ENCODE results near the gene MDC1.

Gene MDC1

DNA sequence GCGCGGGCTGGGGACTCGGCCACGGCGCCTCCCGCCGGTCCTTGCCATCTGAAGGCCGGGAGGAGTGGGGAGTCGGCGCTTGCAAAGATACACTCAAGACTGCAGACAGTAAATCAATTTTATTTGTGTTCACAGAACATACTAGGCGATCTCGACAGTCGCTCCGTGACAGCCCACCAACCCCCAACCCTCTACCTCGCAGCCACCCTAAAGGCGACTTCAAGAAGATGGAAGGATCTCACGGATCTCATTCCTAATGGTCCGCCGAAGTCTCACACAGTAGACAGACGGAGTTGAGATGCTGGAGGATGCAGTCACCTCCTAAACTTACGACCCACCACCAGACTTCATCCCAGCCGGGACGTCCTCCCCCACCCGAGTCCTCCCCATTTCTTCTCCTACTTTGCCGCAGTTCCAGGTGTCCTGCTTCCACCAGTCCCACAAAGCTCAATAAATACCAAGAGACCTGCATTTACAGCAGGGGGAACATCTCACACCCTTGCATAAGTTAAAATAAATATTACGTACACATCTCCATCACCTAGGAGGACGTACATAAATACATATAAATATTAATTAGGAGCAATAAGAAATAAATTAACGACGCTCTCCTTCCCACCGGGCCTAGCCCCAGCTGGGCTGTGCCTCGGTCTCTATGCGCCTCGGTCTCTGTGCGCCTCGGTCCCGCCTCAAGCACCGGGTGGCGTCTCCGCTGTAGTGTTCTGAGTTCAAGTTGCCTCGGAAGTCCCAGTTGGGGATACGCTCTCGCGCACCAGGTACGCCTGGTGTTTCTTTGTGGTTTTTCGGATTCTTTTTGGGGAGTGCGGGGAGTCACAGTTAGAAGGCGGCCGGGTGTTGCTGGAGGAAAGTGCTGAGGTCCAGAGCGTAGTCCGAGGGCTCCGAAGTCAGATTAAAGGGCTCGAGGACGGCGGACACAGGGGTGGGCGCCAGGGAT lies 26.3 kb upstream of the MDC1 start (continued):
- TF ChIP-seq, protein P1, sequence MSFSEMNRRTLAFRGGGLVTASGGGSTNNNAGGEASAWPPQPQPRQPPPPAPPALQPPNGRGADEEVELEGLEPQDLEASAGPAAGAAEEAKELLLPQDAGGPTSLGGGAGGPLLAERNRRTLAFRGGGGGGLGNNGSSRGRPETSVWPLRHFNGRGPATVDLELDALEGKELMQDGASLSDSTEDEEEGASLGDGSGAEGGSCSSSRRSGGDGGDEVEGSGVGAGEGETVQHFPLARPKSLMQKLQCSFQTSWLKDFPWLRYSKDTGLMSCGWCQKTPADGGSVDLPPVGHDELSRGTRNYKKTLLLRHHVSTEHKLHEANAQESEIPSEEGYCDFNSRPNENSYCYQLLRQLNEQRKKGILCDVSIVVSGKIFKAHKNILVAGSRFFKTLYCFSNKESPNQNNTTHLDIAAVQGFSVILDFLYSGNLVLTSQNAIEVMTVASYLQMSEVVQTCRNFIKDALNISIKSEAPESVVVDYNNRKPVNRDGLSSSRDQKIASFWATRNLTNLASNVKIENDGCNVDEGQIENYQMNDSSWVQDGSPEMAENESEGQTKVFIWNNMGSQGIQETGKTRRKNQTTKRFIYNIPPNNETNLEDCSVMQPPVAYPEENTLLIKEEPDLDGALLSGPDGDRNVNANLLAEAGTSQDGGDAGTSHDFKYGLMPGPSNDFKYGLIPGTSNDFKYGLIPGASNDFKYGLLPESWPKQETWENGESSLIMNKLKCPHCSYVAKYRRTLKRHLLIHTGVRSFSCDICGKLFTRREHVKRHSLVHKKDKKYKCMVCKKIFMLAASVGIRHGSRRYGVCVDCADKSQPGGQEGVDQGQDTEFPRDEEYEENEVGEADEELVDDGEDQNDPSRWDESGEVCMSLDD (tag by site-specific recombination; IDR thresholded peaks at IDR 0.05) = peak; percentile 79
- TF ChIP-seq HOXC10 (CRISPR knock-in tag; IDR thresholded peaks at IDR 0.05) = 0 out of 2 replicates have a peak, but pooled peaks have one; percentile 11
- no peak for TF ChIP-seq ZNF660 (tag by site-specific recombination; IDR thresholded peaks at IDR 0.05)
- TF ChIP-seq, protein P2, sequence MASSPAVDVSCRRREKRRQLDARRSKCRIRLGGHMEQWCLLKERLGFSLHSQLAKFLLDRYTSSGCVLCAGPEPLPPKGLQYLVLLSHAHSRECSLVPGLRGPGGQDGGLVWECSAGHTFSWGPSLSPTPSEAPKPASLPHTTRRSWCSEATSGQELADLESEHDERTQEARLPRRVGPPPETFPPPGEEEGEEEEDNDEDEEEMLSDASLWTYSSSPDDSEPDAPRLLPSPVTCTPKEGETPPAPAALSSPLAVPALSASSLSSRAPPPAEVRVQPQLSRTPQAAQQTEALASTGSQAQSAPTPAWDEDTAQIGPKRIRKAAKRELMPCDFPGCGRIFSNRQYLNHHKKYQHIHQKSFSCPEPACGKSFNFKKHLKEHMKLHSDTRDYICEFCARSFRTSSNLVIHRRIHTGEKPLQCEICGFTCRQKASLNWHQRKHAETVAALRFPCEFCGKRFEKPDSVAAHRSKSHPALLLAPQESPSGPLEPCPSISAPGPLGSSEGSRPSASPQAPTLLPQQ (tag by site-specific recombination; IDR thresholded peaks at IDR 0.05) = no peak

DNA sequence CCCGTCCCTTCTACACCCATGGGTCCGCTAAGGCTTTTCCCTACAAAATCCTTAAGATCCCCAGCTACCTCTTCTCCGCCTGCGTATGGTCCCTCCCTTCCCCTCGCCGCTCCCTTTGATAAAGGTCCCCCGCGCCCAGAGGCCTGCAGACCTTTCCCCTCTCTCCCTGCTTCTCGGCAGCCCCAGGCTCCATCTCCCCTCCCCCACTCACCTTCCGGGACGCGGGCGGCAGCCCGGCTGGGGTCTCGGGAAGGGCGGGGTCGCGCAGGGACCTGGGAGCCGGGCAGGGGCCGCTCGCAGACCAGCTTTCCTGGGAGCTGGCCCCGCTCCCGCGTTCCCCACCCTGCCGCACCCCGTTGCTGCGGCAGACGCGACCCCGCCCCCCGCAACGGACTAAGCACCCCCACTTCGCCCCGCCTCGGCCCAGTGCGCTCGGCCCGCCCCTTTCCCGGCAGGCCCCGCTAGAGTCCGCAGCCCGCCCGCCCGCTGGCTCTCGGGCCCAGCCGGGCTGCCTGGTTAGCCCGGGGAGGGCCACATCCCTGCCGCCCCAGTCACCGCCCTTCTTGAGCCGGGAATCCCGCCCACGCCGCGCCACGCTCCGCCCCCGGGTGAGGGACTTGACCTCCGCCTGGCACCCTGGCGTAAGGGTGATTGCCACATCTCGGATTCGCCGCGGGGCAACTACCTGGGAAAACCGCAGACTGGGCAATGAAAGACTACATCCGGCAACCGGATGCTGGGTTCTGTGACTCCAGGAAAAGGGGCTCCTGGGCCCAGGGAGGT lies 25.4 kb upstream of the MDC1 start, which contains the start of gene FLOT1:
Gene FLOT1 (minus strand): TSS at position 372 of the 783 bp plus-strand sequence. CDS start 498 bp downstream, outside the sequence.
- Histone ChIP-seq H3K9me3 (ENCODE audit: control insufficient read depth, insufficient read depth, low read depth, low read length) (no peaks in the 10 kb centered on the region), H3K27ac (ENCODE audit: extremely low read depth, low read depth, low read length) (peak within 1 kb of the TSS; percentile 94), H3K4me3 (ENCODE audit: low read depth, low read length) (peak within 1 kb of the TSS; percentile 67), H3K36me3 (ENCODE audit: control insufficient read depth in 2 of 2, insufficient read depth in 1 of 2, low read length in 2 of 2) (peaks cover 18 to 40% of the 10 kb centered on the region in 2 experiments; a peak in 2 of 3 replicates), H3K4me1 (ENCODE audit: control insufficient read depth, insufficient read depth, low read length) (no peaks in the 10 kb centered on the region)
- POLR2A ChIA-PET = interaction anchor here (0.6 to 4.0 kb wide), 24 partner anchors 10 to 171 kb away, joined by 3 to 84 read pairs (median 8); partner anchors contain the start of genes MDC1 and VARS2
- CTCF ChIA-PET = interaction anchor here (0.6 to 2.7 kb wide), 16 partner anchors 8 to 360 kb away, joined by 3 to 20 read pairs (median 4); no protein-coding TSS in a partner anchor
- TF ChIP-seq IKZF3 (tag by site-specific recombination; IDR thresholded peaks at IDR 0.05) = peak; percentile 92
- TF ChIP-seq, protein P3, sequence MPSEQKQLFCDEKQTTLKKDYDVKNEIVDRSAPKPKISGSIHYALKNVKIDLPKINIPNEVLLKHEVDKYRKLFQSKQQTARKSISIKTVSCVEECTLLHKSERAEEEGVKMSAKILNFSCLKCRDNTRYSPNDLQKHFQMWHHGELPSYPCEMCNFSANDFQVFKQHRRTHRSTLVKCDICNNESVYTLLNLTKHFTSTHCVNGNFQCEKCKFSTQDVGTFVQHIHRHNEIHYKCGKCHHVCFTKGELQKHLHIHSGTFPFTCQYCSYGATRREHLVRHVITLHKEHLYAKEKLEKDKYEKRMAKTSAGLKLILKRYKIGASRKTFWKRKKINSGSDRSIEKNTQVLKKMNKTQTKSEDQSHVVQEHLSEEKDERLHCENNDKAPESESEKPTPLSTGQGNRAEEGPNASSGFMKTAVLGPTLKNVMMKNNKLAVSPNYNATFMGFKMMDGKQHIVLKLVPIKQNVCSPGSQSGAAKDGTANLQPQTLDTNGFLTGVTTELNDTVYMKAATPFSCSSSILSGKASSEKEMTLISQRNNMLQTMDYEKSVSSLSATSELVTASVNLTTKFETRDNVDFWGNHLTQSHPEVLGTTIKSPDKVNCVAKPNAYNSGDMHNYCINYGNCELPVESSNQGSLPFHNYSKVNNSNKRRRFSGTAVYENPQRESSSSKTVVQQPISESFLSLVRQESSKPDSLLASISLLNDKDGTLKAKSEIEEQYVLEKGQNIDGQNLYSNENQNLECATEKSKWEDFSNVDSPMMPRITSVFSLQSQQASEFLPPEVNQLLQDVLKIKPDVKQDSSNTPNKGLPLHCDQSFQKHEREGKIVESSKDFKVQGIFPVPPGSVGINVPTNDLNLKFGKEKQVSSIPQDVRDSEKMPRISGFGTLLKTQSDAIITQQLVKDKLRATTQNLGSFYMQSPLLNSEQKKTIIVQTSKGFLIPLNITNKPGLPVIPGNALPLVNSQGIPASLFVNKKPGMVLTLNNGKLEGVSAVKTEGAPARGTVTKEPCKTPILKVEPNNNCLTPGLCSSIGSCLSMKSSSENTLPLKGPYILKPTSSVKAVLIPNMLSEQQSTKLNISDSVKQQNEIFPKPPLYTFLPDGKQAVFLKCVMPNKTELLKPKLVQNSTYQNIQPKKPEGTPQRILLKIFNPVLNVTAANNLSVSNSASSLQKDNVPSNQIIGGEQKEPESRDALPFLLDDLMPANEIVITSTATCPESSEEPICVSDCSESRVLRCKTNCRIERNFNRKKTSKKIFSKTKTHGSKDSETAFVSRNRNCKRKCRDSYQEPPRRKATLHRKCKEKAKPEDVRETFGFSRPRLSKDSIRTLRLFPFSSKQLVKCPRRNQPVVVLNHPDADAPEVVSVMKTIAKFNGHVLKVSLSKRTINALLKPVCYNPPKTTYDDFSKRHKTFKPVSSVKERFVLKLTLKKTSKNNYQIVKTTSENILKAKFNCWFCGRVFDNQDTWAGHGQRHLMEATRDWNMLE (tag by site-specific recombination; conservative IDR thresholded peaks at IDR 0.05; ENCODE audit: low read depth) = 0 out of 2 replicates have a peak, but pooled peaks have one; percentile 19
- TF ChIP-seq ZBTB8A (tag by site-specific recombination; IDR thresholded peaks at IDR 0.05) = peak; percentile 100
- TF ChIP-seq KLF10 (tag by site-specific recombination; IDR thresholded peaks at IDR 0.05) = peak; percentile 76; the same call in 1 of the 2 replicates
- peak; percentile 77; the same call in 1 of the 2 replicates for TF ChIP-seq PRDM1 (tag by site-specific recombination; IDR thresholded peaks at IDR 0.05)
- TF ChIP-seq ZNF391 (tag by site-specific recombination; IDR thresholded peaks at IDR 0.05; ENCODE audit: borderline replicate concordance, low read depth) = peak; percentile 34; the same call in 1 of the 2 replicates
- peak; percentile 69; the same call in 1 of the 2 replicates for TF ChIP-seq ZNF324 (tag by site-specific recombination; IDR thresholded peaks at IDR 0.05)
- TF ChIP-seq ZBTB7A (tag by site-specific recombination; IDR thresholded peaks at IDR 0.05; ENCODE audit: low read depth) = 0 out of 2 replicates have a peak, but pooled peaks have one; percentile 19
- TF ChIP-seq, protein P4, sequence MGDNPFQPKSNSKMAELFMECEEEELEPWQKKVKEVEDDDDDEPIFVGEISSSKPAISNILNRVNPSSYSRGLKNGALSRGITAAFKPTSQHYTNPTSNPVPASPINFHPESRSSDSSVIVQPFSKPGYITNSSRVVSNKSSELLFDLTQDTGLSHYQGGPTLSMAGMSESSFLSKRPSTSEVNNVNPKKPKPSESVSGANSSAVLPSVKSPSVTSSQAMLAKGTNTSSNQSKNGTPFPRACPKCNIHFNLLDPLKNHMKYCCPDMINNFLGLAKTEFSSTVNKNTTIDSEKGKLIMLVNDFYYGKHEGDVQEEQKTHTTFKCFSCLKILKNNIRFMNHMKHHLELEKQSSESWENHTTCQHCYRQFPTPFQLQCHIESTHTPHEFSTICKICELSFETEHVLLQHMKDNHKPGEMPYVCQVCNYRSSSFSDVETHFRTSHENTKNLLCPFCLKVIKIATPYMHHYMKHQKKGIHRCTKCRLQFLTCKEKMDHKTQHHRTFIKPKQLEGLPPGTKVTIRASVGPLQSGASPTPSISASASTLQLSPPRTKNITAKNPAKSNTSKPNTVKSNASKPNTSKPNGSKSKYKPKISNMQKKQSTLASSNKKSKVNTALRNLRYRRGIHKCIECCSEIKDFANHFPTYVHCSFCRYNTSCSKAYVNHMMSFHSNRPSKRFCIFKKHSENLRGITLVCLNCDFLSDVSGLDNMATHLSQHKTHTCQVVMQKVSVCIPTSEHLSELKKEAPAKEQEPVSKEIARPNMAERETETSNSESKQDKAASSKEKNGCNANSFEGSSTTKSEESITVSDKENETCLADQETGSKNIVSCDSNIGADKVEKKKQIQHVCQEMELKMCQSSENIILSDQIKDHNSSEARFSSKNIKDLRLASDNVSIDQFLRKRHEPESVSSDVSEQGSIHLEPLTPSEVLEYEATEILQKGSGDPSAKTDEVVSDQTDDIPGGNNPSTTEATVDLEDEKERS (tag by site-specific recombination; IDR thresholded peaks at IDR 0.05) = no peak
- TF ChIP-seq ZIC2 (tag by site-specific recombination; IDR thresholded peaks at IDR 0.05) = peak; percentile 98
- peak; percentile 86 for TF ChIP-seq ZNF423 (tag by site-specific recombination; IDR thresholded peaks at IDR 0.05)
- TF ChIP-seq EGR2 (tag by site-specific recombination; IDR thresholded peaks at IDR 0.05; ENCODE audit: low read depth) = peak; percentile 95
- TF ChIP-seq SP7 (tag by site-specific recombination; IDR thresholded peaks at IDR 0.05) = peak; percentile 96
- peak; percentile 74 for TF ChIP-seq ZNF843 (tag by site-specific recombination; IDR thresholded peaks at IDR 0.05)
- TF ChIP-seq KLF7 (tag by site-specific recombination; IDR thresholded peaks at IDR 0.05; ENCODE audit: borderline replicate concordance) = peak; percentile 57
